Right lobe of liver (tissue), 4 donors: ENCODE data around the gene TFR2.

ENCODE experiments used
- CTCF ChIP-seq, 4 donors: fragments of 200-600 bp in 3 of 4; fragments of 450-650 bp in 1 of 4; IDR thresholded peaks; one replicate each; pipeline versions ENCODE4 v1.5.1 to v1.8.0; 2016 to 2022; ENCODE audit warnings: antibody characterized with exemption in 4 of 4, mild to moderate bottlenecking in 2 of 4
- POLR2A ChIP-seq: fragments of 450-650 bp; IDR thresholded peaks from one replicate; pipeline ENCODE4 v1.6.1; 2017; ENCODE audit warnings: antibody characterized with exemption, mild to moderate bottlenecking
- donor health status: DM: no; HTN: no; CAD: no.
- donor health status: DM: no; HTN: no; CAD: no.
- donor health status: DM: no; HTN: yes; CAD: no.

- no peak for TF ChIP-seq CTCF (IDR thresholded peaks at IDR 0.05)
- TF ChIP-seq POLR2A = no peak
Observed at GRCh38 chr7:100640517-100641440, 573 bp downstream of the TFR2 start.
